ENCODE measurements around the gene FPGS. TPM values are rescaled to one million over a fixed set of nuclear protein-coding genes. Genes with fewer than 3 reads are reported as not detected.

FPGS gene
- polyA plus RNA-seq, 1 of the 3 experiments (the other 2 are of a cell fraction): 82.7 TPM

- Histone ChIP-seq H3K36me3 (replicated peaks in 1 of 2; ENCODE audit: control insufficient read depth in 1 of 2, insufficient read depth in 2 of 2, low read length in 1 of 2) (peaks cover 48 to 52% of the 10 kb centered on the region in 2 experiments), H3K27me3 (ENCODE audit: insufficient read depth) (no peaks in the 10 kb centered on the region), H4K20me1 (ENCODE audit: insufficient read depth) (peaks cover 62% of the 10 kb centered on the region), H3K4me3 (ENCODE audit: low read depth in 2 of 2, low read length in 1 of 2) (no peak overlapping the region), H2AFZ (ENCODE audit: low read depth) (no peak overlapping the region), H3K9me3 (no peaks in the 10 kb centered on the region), H3K9me2 (no peaks in the 10 kb centered on the region), H3K27ac (ENCODE audit: low read depth in 2 of 2, low read length in 1 of 2) (no peak overlapping the region), H3K4me1 (ENCODE audit: control insufficient read depth in 1 of 2, insufficient read depth in 2 of 2, low read depth in 1 of 2, low read length in 1 of 2) (peaks cover under 1 to 10% of the 10 kb centered on the region in 2 experiments; a peak in 3 of 4 replicates), H3F3A (replicated peaks; ENCODE audit: insufficient read depth) (peaks cover 43% of the 10 kb centered on the region), H3K9ac (no peak overlapping the region), H3K4me2 (no peak overlapping the region), H3K79me2 (ENCODE audit: insufficient read depth) (peaks cover 42% of the 10 kb centered on the region)
- no peak for DNase-seq
- WGBS (ENCODE audit: low lambda C conversion rate): 91% methylated on average over 7 of the region's 7 CpGs
- TF ChIP-seq REST (IDR thresholded peaks at IDR 0.05; ENCODE audit: low read depth, low read length) (no peak), FOXM1 (IDR thresholded peaks at IDR 0.05; ENCODE audit: low read depth) (no peak), JUND (IDR thresholded peaks at IDR 0.05) (no peak), RXRA (IDR thresholded peaks at IDR 0.05; ENCODE audit: borderline replicate concordance, low read depth) (no peak), TEAD4 (IDR thresholded peaks at IDR 0.05; ENCODE audit: borderline replicate concordance, insufficient read depth) (no peak), GABPA (IDR thresholded peaks at IDR 0.05; ENCODE audit: low read depth) (no peak), IRF3 (IDR thresholded peaks at IDR 0.05; ENCODE audit: low read depth, low read length) (no peak), RFX5 (IDR thresholded peaks at IDR 0.05; ENCODE audit: low read length) (no peak), YY1 (IDR thresholded peaks at IDR 0.05; ENCODE audit: low read depth) (no peak), EZH2phosphoT487 (IDR thresholded peaks at IDR 0.05; ENCODE audit: borderline replicate concordance, low read depth) (no peak), TCF12 (IDR thresholded peaks at IDR 0.05) (no peak), CTCF (IDR thresholded peaks at IDR 0.05) (no peak), PBX3 (IDR thresholded peaks at IDR 0.05) (no peak), NRF1 (IDR thresholded peaks at IDR 0.05; ENCODE audit: low read depth, low read length) (no peak), NFIC (IDR thresholded peaks at IDR 0.05; ENCODE audit: borderline replicate concordance) (no peak), USF1 (IDR thresholded peaks at IDR 0.05; ENCODE audit: borderline replicate concordance, low read depth) (no peak), CHD2 (IDR thresholded peaks at IDR 0.05; ENCODE audit: low read length, partially characterized antibody) (no peak), SMC3 (IDR thresholded peaks at IDR 0.05; ENCODE audit: low read depth, low read length) (no peak)
- ChIA-PET CTCF (interaction anchor here (0.9 to 2.4 kb wide), 8 partner anchors 10 to 202 kb away, joined by 3 to 26 read pairs (median 5); partner anchors contain the start of genes FPGS and TOR2A), POLR2A (interaction anchor here (0.6 to 2.4 kb wide), 7 partner anchors 9 to 275 kb away, joined by 3 to 10 read pairs (median 4); partner anchors contain the start of gene NAIF1)
Observed at GRCh38 chr9:127792417-127793031, 10.2 kb upstream of the FPGS start.
